GM23248 (cell line): ENCODE data around the gene SLC4A8.

Experiments used
- EZH2 ChIP-seq: fragments of 200-600 bp; sonication (generic); IDR thresholded peaks from 2 replicates; pipeline ENCODE4 v1.6.1; 2018; ENCODE audit warnings: antibody characterized with exemption, mild to moderate bottlenecking; ENCODE audit not compliant: insufficient read depth, poor library complexity, severe bottlenecking
- EZH2phosphoT487 ChIP-seq: fragments of 200-600 bp; sonication (generic); IDR thresholded peaks from 2 replicates; pipeline ENCODE4 v1.6.1; 2018; ENCODE audit warnings: antibody characterized with exemption, moderate library complexity, mild to moderate bottlenecking, low read depth; ENCODE audit not compliant: insufficient read depth

DNA sequence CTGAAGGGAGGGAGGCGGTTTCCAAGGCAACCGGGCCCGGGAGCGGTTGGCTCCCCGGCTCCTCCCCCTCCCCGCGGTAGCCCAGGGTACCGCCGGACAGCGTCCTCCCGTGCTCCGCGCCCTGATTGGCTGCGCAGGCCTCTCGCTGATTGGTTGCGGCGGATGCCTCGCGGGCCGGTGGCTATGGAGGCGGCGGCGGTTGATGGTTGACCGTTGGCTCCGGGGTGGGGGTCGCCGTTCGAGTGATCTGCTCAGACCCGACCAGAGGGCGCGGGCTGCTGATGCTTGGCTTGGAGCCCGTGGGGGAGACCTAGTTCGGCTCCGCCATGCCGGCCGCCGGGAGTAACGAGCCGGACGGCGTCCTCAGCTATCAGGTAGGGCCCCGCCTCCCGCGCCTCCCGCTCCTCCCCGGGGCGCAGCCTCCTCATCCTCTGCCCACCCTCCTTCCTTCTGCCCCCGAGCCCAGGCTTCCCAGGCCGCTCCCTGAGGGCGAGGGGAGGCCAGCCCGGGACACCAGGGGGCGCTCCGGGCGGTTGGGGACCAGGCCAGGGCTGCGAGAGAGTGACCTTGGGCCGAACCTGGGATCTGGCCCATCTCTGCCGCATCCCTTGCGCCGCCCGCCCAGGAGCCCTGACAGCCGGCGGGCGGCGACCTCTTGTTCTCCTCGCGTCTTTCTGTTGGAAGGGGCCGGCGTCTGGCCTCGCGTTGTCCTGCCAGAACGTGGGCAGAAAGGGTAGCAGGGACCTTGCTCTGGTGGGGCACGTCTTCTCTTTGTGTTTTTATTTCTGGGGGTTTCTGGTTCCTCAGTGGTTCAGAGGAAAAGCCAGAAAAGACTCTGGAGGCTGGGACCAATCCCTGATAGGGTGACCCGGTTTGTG lies at the start of gene SLC4A8:
- TF ChIP-seq EZH2 (no peak), EZH2phosphoT487 (no peak)
